ENCODE results near the gene CTSE.

CTSE gene

GRCh38 chr1:205989786-205990185 lies 33.9 kb downstream of the CTSE start:
- DNase-seq = no peak

DNA sequence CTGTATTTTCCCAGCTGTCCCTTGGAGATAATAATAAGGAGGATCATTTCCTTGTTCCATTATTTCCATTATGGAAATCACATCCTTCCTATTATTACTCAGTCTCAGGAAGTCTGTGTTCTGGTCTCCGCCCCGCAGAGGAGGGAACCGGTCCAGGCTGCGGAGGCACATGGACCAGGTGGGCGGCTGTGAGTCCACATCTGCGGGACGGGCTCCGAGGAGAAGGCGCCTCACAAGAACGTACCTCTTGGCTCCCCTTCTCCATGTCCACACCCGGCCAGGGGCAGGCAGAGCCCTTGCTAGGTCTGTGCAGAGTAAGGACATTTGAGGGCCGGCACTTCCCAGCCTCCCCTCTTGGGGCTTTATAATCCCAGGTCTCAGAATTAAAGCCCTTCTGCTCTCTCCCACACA lies 35.1 kb downstream of the CTSE start:
- no peak for DNase-seq

DNA sequence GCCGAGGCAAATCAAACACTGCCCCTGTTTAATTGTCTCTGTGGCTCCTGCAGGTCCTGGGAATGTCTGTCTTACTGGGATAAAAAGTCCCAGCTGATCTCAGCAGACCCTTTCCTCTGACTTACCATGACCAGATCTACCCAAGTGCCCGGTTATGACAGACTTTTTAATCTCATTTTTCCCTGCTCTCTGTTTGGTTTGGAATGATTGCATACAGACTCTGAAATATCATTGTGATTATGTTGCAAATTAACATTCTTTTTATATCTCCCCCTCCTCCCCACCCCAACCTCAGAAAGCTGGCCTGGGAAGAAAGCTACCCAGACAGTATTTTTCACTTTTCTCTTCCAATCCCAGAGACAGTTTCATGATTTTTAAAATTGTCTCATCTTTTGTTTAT lies 36.8 kb downstream of the CTSE start:
- DNase-seq = no peak

DNA sequence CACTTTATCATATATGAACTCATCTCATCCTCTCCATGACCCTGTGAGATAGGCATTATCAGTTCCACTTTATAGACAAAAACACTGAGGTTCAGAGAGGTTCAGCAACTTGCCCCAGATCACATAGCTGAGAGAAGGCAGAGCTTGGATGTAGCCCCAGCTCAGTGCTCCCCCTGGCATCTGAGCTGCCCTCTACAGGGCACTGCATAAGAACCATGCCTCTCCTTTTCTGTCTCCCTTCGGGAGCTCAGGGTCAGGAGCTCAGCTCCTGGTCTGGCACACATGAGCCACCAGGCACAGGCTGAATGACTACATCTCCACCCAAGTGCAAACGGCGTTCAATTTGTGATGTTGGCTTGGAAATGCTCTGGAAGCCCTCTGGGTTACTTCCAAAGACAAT lies 37.4 kb downstream of the CTSE start:
- DNase-seq = no peak

GRCh38 chr1:205985330-205986005 lies 38.2 kb downstream of the CTSE start:
- no peak for DNase-seq

GRCh38 chr1:205983925-205984725 lies 39.6 kb downstream of the CTSE start:
- peak; percentile 76 for DNase-seq

GRCh38 chr1:205981257-205981656 lies 42.4 kb downstream of the CTSE start:
- no peak for DNase-seq

- no peak for DNase-seq
Observed at GRCh38 chr1:205980237-205980870, 43.3 kb downstream of the CTSE start.

DNA sequence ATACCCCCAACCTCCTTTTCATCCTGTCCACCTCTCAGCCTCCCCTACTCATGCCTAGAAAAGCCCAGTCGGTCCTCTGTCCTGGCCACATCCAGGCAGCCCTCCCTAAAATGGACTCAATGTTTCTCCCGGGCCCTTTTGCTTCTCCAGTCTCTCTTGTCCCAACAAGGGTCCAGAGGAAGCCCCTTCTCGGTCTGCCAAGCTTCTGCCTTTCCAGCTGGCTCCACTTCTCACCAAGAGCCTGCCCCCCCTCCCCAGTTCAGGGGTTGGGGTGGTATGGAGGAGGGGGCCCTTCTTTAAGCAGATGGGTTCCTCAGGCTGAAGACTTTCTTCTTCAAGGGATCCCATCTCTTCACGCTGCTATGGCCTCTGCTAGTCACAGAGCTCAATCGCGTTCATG lies 44.4 kb downstream of the CTSE start:
- no peak for DNase-seq

- DNase-seq = no peak
Observed at GRCh38 chr1:205978676-205979075, 45.0 kb downstream of the CTSE start.

- peak; percentile 85 for DNase-seq
Observed at GRCh38 chr1:205977402-205978014, 46.2 kb downstream of the CTSE start.

DNA sequence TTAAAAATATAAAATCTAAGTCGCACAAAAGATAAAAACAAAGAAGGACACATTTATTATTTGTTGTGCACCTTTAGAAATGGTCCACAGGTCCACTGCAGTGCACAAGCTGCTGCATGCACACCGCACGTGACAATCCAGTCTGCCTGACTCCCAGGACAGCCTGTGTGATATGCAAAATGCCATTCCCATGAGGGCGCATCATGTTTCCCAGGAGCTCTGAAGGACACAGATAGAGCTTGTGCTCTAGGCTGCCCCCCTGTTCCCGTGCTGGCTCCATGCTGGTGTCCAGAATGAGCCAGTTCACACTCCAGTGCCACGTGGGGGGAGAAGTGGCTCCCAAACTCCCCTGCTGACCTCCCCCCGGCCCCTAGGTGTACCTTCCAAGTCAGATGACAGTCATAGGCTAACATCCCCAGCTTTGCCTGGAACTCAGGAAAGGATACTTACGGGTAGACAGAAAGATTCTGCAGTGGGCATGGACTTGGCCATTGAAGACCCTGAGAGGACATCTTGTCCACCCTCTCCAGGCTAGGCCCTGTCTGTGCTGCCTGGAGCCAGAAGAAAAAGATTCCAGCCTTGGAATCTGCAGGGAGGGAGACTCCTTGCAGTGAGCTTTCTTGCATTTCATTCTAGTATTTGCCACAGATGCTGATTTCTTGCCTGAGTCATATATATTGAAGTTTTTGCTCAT lies 46.8 kb downstream of the CTSE start:
- DNase-seq = no peak

GRCh38 chr1:205976036-205976435 lies 47.7 kb downstream of the CTSE start:
- DNase-seq = no peak

DNA sequence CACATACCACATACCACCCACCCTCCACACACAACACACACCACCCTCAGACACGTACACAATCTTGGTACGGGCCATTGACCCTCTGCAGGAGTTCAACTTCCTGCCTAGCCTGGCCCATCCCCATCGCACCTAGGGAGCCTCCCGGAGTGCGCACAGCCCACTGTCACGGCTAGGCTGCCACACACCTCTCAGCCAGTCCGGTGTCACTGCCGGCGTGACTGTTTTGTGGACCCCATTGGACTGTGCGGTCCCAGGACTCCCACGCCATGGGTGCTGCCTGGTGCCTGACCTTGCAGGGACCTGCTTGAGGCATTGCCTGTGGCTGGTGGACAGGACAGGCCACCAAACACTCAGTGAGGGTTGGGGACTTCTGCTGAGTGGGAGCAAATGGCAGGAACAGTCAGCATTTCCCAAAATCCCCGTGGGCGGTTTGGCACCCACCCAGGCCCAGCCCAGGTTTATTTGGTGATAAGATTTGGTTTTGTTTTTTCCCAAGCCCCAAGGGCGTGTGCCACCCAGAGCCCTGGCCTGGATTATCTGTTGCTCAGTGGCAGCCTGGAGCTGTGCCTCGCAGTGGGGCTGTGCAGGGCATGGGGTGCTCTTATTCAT lies 48.2 kb downstream of the CTSE start:
- DNase-seq = no peak

DNA sequence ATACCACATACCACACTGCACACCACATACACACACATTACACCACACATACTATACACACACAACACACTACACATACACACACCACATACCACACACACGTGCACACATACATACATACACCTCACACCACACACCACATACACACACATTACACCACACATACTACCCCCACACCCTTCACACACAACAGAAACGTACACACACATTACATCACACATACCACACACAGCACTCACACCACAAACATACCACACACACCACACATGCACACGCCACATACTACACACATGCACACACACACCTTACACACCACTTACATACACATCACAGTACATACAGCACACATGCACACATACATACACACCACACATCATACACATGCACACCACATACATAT lies 49.0 kb downstream of the CTSE start:
- no peak for DNase-seq

- DNase-seq = no peak
Observed at GRCh38 chr1:205973377-205974232, 50.1 kb downstream of the CTSE start.

DNA sequence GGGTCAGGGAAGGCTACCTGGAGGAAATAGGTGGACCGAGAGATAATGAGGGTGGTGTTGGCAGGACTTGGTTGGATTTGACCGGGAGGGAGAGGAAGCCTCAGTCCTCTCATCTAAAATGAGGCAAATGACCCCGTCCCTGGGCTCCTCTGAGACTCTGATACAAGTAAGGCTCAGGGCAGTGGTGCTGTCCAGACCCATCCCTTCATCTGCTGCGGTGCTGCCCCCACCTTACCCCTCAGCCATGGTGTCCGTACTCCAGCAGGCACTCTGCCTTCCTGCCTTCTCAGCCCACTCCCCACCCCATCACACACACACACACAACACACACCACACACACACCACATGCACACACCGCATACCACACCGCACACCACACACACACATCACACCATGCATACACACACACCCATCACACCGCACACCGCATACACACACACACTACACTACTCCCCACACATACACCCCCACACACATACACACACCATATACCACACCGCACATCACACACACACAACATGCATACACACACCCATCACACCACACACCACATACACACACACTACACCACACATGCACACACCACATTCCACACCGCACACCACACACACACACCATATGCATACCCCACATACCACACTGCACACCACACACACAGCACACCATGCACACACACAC lies 51.1 kb downstream of the CTSE start:
- no peak for DNase-seq

DNA sequence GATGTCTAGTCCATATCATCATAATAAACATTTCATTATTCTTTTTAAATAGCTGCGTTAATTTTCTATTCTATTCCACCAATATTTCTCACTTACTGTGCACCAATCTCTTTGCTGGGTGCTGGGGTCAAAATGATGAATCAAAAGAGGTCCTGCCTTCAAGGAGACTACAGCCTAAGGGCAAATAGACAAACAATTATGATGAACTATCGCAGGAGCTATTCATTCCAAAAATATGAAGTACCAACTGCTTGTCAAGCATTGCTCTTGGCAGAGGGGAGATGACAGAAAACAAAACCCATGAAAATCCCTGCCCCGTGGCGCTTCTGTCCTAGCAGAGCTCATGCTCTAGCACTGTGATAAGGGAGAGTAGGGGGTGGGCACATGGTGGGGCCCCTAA lies 51.6 kb downstream of the CTSE start:
- DNase-seq = no peak

DNA sequence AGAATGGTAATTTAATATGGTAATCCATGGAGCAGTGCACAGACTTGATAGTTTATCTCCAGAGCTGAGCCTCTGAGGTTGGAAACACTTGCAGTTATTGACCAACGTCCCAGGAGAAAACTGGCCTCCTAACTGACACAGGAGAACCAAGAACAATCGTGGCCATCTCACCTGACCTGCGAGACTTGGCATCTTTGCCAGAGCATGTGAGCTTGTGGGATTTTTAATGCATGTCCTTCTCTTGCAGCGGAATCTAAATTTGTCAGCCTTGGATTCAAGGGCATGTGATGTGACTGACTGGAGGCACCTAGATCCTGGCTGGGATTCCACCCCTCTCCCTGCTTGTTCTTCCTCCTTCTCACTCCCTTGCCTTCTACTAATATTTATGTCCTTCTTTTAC lies 52.6 kb downstream of the CTSE start:
- DNase-seq = no peak

DNA sequence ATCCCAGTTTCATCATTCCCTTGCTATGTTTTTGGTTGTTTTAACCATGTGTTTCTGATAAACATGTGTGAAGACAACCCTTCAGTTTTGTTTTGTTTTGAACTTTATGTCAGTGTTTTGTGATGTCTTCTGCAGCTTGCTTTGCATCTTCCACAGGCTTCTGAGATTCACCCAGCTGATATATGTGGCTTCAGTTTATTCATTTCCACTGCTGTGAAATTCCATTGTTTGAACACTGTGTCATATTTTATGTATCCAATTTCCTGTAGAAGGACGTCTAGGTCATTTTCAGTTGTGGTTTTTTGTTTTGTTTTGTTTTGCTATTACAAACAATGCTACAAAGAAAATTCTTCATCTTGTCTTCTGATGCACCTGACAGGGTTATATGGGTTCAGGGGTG lies 53.2 kb downstream of the CTSE start:
- no peak for DNase-seq

- DNase-seq = no peak
Observed at GRCh38 chr1:205969229-205969628, 54.5 kb downstream of the CTSE start.
